Measurements from ENCODE around the gene SLC37A2.

GRCh38 chr11:125139778-125140177 is 76.7 kb downstream of the SLC37A2 start:
- TF ChIP-seq CTCF (conservative IDR thresholded peaks at IDR 0.05; ENCODE audit: low read depth, low read length) (no peak), EZH2 (IDR thresholded peaks at IDR 0.05; ENCODE audit: low read length, unreplicated experiment) (no peak), EZH2phosphoT487 (IDR thresholded peaks at IDR 0.05; ENCODE audit: borderline replicate concordance, low read length) (no peak)

All from PC-3 (cell line).